ENCODE data around the gene ECSIT.
"Not testable (repeated sequence)": the region's sequence is repeated elsewhere in the genome, so short reads cannot be mapped to it uniquely, and the experiment has no call there.

Gene ECSIT, protein sequence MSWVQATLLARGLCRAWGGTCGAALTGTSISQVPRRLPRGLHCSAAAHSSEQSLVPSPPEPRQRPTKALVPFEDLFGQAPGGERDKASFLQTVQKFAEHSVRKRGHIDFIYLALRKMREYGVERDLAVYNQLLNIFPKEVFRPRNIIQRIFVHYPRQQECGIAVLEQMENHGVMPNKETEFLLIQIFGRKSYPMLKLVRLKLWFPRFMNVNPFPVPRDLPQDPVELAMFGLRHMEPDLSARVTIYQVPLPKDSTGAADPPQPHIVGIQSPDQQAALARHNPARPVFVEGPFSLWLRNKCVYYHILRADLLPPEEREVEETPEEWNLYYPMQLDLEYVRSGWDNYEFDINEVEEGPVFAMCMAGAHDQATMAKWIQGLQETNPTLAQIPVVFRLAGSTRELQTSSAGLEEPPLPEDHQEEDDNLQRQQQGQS

DNA sequence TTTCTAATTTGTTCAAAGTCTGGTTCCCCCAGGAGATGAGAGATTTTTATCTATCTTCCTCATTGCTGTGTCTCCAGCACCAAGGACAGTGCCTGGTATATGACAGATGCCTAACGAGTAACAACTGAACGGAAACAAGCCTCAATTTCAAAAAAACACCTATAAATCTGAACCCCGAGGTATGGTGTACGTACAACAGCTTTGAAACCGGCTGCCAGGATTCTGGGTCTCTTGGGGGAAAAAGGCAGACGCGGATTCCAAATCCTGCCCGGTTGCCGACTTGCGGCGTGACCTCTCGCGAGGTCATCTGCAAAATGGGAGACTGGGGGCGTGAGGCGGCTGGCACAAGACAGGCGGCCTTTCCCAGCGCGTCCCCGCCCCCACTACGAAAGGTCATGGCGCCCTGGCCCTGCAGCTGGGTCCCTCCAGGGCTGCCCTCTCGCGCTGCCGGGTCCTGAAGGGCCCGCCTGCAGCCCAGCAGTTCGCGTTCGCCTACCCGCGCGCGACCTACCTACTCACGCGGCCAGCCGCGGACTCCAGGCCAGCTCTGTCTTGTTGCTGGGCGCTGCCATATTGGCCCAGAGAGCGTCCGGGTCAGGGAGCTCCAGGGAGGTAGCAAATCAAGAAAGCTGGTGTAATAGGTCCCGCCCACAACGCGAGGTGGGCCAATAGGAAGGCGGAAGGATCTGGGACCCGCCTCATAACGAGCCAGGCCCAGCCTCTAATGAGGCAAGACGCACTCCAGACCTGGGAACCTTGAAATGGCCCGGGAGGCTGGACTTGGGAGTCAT, at the start of gene ECSIT:
Gene ECSIT, minus strand, starts transcription at position 584 of the 791 bp plus-strand sequence. CDS start 9,964 bp downstream, outside the sequence.
- DNase-seq, result peak; percentile 99

DNA sequence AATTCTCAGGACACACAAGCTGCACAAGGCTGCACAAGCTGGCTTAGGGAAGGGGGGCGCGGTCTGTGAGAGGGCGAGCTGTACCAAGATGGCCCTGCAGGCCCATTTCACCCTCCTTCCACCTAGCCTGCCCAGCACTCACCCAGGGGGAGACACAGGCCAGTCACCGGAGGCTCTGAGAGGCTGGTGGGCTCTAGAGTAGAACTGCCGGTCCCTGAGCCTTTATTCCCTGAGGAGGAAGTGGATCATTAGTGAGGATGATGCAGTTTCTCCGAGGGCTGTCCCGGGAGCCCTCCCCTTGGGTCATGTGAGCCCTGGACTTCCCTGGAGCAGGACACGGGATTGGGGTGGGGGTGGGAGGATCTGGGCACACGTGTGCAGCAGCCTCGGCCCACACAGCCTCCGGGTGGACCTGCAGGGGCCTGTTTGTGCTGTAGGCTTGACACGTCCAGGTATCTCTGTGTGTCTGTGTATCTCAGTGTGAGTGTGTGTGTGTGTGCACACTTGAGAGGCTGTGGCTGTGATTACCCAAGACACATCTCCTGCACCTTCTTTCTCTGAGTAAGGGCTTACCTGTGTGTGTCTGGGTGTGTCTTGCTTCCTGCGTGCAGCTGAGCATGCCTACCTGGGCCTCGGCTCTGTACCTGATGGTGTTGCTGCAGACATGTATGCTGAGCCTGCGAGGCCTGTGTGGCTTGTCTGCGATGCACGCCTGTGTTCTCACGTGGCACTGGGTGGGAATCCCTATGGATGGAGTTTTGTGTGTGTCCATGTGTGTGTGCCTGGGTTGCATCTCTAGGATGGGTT, 48.7 kb upstream of the ECSIT start, which contains the start of gene ACP5:
Gene ACP5, minus strand, starts transcription at position 195 of the 807 bp plus-strand sequence. CDS start 328 bp downstream, outside the sequence.
- DNase-seq, result no peak

DNA sequence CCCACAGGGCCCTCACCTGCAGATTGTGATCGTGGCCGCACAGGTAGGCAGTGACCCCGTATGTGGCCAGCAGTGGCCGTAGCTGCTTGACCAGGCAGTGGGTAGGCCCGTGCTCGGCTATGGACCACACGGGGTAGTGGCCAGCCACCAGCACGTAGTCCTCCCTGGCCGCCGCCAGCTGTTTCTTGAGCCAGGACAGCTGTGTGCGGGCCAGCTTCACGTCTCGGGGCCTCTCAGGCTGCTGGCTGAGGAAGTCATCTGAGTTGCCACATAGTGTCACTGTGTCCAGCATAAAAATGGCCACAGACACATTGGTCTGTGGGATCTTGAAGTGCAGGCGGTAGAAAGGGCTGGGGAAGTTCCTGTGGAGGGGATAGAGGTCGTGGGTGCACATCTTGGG, 47.3 kb upstream of the ECSIT start:
- no peak for DNase-seq

DNA sequence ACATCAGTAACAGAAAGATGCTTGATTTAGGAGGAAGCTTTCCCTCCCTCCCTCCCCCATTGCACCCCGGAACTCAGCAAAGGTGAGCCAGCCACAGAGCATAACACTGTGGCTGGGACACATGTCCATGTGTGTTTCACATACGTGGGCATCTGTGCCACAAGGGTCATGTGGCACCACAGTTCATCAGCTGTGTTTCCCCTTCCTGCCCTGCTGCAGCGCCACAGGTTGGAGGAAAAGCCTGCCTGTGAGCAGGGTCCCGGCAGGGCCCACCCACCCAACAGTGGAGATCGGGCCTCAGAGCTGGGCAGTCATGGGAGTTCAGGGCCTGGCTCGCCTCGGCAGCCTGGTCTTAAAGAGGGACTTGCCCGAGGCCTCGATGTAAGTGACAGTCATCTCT, 45.8 kb upstream of the ECSIT start:
- no peak for DNase-seq

DNA sequence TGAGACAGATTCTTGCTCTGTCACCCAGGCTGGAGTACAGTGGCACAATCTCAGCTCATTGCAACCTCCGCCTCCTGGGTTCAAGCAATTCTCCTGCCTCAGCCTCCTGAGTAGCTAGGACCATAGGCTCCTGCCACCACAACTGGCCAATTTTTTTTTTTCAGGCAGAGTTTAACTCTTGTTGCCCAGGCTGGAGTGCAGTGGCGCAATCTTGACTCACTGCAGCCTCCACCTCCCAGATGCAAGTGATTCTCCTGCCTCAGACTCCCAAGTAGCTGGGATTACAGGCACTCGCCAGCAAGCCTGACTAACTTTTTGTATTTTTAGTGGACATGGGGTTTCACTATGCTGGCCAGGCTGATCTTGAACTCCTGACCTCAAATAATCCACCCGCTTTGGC, 44.8 kb upstream of the ECSIT start:
- DNase-seq, result not testable (repeated sequence)

DNA sequence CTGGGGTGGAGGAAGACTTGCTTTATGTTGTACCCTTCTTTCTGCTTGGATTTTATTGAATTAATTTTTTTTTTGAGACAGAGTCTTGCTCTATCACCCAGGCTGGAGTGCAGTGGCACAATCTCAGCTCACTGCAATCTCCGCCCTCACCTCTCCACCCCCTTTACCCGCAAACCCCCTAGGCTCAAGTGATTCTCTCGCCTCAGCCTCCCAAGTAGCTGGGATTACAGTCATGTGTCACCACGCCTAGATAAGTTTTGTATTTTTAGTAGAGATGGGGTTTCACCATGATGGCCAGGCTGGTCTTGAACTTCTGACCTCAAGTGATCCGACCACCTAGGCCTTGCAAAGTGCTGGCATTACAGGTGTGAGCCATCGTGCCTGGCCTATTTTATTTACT, 44.4 kb upstream of the ECSIT start:
- not testable (repeated sequence) for DNase-seq

DNA sequence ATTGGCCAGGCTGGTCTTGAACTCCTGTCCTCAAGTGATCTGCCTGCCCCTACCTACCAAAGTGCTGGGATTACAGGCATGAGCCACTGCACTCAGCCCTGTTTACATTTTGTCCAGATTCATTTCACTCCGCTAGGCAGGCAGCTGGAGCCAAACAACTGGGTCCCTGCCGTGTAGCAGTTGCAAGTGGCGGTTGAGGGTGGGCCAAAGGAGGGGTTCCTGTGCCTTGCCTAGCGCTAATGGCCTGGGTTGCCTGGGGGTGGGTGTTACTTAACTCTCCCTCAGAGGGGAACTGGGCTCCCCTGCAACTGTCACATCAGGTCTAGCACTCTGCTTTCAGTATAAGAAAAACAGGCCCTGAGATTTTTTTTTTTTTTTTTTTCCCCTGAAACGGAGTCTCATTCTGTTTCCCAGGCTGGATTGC, 41.1 kb upstream of the ECSIT start:
- no peak for DNase-seq

DNA sequence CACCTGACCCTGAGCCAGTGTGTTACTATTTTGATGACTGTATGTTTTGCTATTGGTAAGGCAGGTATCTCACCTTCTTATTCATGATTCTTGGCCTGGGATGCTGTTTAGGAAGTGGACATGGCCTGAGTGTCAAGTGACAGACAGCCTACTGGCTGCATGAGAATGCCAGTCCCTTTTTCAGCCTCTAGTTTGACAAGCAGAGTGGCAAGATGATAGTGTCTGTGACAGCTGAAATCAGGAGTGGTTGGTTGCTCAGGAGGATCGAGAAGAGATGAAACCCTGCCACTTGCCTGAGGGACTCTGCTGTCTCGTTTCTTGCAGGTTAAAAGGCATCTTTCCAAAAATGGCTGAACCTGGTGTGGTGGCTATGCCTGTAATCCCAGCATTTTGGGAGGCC, 37.2 kb upstream of the ECSIT start:
- no peak for DNase-seq

DNA sequence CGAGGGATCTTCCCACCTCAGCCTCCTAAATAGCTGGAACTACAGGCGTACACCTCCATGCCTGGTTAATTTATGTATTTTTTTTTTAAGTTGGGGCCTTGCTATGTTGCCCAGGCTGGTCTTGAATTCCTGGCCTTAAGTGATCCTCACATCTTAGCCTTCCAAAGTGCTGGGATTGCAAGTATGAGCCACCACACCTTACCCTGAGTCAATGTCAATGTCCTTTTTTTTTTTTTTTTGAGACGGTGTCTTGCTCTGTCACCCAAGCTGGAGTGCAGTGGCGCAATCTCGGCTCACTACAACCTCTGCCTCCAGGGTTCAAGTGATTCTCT, 36.7 kb upstream of the ECSIT start:
- not testable (repeated sequence) for DNase-seq

DNA sequence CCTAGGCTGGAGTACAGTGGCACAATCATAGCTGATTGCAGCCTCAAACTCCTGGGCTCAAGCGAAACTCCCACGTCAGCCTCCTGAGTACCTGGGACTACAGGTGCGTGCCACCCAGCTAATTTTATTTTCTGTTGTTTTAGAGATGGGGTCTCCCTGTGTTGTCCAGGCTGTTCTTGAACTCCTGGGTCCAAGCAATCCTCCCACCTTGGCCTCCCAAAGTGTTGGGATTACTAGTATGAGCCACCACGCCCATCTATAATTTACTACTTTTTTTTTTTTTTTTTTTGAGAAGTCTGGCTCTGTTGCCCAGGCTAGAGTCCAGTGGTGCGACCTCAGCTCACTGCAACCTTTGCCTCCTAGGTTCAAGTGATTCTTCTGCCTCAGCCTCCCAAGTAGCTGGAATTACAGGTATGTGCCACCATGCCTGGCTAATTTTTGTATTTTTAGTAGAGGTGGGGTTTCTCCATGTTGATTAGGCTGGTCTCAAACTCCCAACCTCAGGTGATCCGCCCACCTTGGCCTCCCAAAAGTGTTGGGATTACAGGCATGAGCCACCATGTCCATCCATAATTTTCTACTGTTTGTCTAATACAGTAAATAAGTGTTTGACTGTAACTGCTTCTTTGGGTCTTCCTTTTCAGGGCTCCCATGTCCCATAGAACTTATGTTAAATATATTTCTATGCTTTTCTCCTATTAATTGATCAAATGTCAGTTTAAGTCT, 35.3 kb upstream of the ECSIT start:
- not testable (repeated sequence) for DNase-seq

DNA sequence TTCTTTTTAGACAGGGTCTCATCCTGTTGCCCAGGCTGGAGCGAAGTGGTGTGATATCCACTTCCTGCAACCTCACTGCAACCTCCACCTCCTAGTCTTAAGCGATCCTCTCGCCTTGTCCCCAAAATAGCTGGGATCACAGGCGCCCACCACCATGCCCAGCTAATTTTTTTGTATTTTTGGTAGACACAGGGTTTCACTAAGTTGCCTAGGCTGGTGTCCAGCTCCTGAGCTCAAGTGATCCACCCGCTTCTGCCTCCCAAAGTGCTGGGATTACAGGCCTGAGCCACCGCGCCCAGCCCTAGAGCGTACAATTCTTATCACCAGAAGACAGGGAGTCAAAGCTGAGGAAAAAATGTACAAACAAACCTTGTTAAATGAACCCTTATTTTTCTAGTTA, 34.6 kb upstream of the ECSIT start:
- no peak for DNase-seq

DNA sequence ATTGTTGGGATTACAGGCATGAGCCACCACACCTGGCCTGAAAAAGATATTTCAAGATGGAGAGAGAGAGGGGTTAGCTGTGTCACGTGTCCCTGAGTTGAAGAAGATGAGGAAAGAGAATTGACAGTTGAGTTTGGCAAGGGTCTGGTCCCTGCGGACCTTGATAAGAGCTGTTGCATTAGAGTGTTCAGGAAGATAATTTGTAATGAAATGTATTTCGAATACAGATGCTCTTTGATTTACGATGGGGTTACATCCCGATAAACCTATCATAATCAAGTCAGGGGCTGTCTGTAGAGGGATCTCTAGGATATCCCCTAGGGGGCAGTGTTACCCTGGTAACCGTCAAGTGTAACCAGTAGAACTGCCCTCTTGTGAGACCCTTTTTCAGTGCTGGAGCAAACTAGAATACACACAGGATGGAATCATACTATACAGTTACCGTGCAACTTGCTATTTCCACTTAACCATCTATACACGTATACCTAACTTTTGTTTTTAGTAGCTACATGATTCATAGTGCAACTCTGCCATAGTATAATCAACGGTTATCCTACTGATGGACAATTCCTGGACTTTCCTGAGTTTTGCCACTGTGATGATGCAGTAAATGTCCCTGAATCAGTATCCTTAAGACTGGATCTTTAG, 31.6 kb upstream of the ECSIT start:
- peak; percentile 34 for DNase-seq

DNA sequence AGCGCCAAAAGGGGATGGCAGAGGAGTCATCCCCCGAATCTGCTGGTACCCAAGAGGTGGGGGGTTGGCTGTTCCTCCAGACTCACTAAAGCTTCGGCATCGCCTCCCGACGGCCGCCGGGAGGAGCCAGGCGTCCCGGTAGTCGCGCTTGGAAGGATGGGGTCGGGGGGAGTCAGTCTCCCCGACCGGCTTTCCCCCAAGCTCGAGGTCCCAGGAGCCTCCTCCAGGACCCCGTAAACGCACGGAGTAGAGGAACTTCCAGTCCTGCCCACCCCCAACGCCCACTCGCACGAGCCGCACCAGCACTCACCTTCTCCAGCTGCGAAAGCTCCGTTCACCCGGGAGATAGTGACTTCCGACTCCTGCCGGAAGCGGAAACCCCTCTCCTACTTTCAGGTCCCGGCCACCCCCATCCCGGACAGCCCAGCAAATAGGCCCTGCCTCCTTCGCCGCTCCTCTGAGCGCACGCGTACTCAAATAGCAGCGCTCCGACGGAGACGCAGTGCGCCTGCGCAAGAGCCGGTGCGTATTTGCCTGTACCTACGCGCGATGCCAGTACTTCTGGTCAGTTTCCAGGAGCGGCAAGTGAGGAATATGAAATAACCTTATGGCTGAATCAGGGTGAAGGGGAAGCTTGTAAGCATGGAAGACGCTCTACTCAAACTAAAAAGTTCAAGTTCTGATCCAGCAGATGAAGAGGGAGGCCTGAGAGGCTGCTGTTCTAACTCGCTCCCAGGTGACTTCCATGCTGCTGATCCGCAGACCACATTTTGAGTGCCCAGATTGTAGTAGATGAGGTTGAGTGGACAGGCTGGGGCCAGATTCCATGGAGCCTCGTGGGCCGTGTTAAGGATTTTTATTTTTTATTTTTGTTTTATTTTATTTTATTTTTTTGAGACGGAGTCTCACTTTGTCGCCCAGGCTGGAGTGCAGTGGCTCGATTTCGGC, 30.2 kb upstream of the ECSIT start, which contains the start of gene ELOF1:
Gene ELOF1, minus strand, starts transcription at position 350 of the 948 bp plus-strand sequence. CDS start 4,883 bp downstream, outside the sequence.
- peak; percentile 98 for DNase-seq

DNA sequence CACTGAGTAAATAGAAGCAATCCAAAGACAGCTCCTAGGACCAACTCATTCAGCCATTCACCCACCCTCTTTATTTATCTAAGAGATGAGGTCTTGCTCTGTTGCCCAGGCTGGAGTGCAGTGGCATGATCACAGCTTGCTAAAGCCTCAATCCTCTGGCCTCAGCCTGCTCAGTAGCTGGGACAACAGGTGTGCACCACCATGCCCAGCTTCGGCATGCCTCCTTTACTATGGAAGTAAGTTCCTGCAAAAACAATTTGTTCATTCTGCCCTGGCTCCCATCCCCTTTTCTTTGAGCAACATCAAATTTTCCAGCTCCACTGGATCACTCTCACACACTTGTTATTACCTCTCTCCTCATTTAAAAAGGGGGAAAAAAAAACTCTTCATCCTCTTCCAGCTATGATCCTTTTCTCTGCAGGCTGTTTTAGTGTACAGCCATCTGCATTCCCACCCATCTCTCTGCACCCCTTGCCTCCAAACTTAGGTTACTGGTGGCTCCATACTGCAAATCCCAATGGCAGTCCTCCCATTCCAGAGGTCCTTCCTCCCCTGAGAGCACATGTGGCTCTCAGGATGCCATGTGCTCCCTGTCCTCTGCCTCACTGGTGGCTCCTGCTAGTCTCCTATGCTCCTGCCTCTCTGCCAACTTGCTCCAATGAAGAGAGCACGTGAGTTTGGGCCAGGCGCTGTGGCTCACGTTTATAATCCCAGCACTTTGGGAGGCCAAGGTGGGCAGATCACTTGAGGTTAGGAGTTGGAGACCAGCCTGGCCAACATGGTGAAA, 27.9 kb upstream of the ECSIT start:
- DNase-seq, result no peak

DNA sequence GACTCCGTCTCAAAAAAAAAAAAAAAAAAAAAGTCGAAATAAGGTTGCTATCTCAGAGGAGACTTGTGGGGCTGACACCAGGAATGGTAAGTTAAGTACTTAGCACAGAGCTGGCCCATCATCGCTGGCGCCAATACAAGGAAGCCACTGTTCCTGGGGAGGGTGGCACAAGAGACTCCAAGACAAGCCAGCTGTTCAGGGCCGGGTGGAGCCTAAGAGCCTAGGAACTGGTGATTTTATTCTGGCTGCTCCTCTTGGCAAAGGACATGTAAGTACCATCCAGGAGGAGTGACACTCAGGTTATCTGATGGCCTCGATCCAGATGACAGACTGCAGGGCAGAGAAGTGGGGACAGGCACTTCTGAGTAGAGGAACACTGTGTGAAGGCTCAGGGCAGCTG, 26.3 kb upstream of the ECSIT start:
- DNase-seq, result no peak

DNA sequence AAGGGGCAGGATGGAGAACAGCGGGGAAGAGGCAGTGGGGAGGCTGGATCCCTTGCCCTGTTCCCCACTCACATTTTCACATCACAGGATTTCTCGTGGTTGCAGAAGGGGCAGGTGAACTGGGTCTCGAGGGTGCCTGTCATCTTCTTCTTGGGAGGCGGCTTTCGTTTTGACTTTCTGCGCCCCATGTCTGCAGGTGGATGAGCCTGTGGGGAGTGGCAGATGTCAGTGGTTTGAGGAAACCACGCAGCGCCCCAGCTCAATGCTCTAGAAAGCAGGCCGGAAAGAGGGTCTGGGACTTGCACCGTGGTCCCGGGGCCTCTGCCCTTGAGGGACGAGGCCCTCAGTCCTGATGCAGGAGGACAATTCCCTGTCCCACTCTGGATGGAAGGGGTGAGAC, 25.2 kb upstream of the ECSIT start:
- no peak for DNase-seq

DNA sequence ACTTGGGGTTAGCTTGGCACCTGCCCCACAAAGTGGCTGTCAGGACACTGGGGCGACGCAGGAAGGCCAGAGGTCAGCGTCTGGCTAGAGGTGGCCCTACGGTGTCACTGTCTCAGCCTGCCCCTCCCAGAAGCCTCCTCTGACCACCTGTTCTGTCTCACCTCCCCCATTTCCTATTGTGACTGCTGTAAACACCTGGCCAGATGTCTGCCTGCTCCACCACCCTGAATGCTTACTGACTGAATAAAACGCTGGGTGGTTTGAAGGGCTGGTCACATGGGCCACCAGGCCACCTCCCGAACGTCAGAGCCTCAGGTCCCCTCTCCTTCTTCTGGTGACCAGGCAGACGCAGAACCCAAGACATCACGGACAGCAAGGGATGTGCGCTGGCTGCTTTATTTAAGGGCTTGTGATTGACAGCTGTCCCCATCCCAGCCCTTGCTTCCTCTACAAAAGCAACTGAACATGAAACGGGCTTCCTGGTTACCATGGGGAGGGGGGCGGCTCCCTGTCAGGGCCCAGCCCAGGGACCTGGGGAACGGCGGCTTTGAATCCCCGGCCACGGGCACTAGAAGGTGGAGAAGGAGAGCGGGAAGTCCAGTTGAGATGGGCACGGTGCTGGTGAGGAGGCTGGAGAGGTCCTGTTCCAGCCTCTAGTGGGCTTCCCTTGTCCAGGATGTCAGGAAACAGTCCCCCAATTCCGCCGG, 23.9 kb upstream of the ECSIT start:
- DNase-seq, result no peak

DNA sequence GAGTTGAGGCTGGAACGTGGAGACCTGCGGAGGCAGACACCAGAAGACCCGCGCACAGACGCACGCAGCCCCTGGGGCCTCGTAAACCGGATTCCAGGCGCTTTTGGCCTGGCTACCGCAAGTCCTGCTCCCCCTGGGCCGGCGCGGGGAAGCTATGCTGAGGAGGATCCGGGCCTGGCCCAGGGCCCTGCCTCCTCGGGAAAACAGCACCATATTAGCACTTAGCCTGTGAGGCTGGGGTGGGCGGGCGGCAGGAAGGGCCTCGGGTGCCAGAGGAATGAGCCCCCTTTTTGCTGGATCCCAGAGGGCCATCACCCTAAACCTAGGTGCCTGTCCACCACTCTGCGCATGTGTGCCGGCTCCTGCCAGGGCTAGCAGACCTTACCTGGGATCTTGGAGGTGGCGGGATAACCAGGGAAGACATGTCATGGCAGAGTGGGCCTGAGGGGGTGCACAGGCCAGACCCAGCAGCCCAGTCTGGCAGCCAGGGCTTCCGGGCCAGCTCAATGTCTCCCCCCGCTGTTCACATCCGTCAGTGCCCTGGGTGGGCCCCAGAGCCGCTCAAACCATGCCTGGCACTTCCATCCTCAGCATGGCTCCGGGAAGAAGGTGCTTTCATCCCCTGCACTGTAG, 22.8 kb upstream of the ECSIT start:
- no peak for DNase-seq

DNA sequence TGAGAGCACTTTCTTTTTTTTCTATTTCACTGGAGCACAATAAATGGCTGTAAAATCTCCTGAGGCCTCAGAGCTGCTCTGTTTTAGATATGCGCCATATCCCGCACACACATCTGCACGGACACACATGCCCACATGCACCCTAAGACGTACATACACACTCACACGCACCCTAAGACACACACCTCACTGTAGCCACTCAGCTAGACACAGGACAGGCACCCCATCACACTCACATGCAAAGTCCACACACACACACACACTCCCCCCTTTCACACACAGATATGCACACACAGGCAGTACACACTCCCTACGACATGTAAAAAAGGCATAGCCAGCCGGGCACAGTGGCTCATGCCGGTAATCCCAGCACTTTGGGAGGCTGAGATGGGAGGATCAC, 21.3 kb upstream of the ECSIT start:
- DNase-seq, result no peak

All from DMS79 (cell line).